ENCODE data around the gene CRIP2. TPM values are rescaled to one million over a fixed set of nuclear protein-coding genes. Genes with fewer than 3 reads are reported as not detected.

CRIP2 gene
- total RNA-seq, 5 donors from 2014 or later (not counting 1 experiment from before 2014, with no cell fraction given): 6.4 to 38.7 (median 19.7) TPM

- H3K4me1 ChIP-seq (ENCODE audit: control insufficient read depth in 1 of 2, extremely low read depth in 1 of 2, insufficient read depth in 2 of 2, low read length in 2 of 2): peaks cover 0 to 14% of the 10 kb centered on the region in 2 experiments
- no peak overlapping the region for H3K4me3 Mint-ChIP-seq
- ATAC-seq (replicated peaks in 1 of 4) (no peak), DNase-seq (no peak)
- WGBS (ENCODE audit: insufficient coverage): 98% methylated on average over 9 of the region's 9 CpGs
- H3K4me1 Mint-ChIP-seq: peaks cover 4 to 10% (median 4%) of the 10 kb centered on the region in 3 donors
- POLR2A ChIA-PET: no interaction called here
- H3K27me3 ChIP-seq (replicated peaks in 1 of 2; ENCODE audit: control insufficient read depth in 2 of 2, extremely low read depth in 1 of 2, insufficient read depth in 2 of 2, low read length in 1 of 2): no peaks in the 10 kb centered on the region
- no peak overlapping the region for H3K27ac Mint-ChIP-seq
- no peaks in the 10 kb centered on the region for H3K27me3 Mint-ChIP-seq
- no peaks in the 10 kb centered on the region for H3K9me3 Mint-ChIP-seq
- no peak overlapping the region for H3K4me3 ChIP-seq (ENCODE audit: control insufficient read depth in 1 of 2, extremely low read depth in 1 of 2, low read length in 1 of 2)
- no peaks in the 10 kb centered on the region for H3K9me3 ChIP-seq
- peaks cover 4% of the 10 kb centered on the region for H3K36me3 Mint-ChIP-seq
- CTCF ChIA-PET: no interaction called here
- peaks cover 14 to 27% of the 10 kb centered on the region in 2 donors for H3K36me3 ChIP-seq (ENCODE audit: control insufficient read depth in 2 of 2, extremely low read depth in 1 of 2, insufficient read depth in 1 of 2, low read length in 1 of 2)
- H3K27ac ChIP-seq (ENCODE audit: low read length): no peak overlapping the region
These were observed 33.6 kb upstream of the CRIP2 start for GRCh38 chr14:105440992-105441391.

DNA sequence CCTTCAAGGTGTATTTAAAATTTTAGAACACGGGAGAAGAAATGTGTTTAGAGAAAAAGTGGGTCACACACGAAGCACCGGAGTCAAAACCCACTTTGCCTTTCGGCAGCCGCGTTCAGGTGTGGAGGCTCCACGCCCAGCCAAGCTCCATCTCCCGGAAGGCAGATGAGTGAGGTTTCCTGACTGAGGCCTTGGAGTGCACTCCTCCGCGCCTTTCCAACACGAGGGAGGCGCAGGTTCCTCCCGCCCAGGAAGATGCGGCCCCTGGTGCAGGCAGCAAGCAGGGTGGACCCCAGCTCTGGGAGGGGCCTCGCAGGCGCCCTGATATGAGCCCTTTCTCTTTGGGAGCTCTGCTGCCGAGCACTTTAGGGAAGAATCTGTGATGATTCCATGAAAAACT, 32.5 kb upstream of the CRIP2 start:
- CTCF ChIA-PET: no interaction called here
- no peak overlapping the region for H3K4me3 Mint-ChIP-seq

DNA sequence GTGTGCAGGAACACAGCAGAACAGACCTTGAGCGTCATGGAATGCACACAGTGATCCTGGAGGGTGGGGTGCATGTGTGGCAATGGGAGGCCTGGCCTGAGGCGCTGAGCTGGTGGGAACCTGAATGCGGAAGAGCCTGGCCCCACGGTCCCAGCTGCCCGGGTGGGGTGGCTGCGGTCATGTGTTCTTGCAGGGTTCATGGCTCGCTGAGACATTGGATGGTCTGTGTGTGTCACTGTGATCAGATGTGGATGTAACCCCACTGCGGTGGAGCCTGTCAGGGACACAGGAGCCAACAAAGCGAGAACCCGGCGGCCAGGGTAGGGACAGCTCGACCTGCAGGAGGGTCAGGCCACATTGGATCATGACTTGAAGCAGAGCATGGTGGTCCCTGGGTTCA, 31.8 kb upstream of the CRIP2 start:
- H3K9me3 Mint-ChIP-seq: no peaks in the 10 kb centered on the region
- ATAC-seq (replicated peaks in 1 of 4): no peak
- Histone ChIP-seq H3K9me3 (no peaks in the 10 kb centered on the region), H3K36me3 (ENCODE audit: control insufficient read depth in 2 of 2, extremely low read depth in 1 of 2, insufficient read depth in 1 of 2, low read length in 1 of 2) (peaks cover 18 to 23% of the 10 kb centered on the region in 2 donors), H3K27ac (ENCODE audit: low read length) (no peak overlapping the region), H3K4me3 (ENCODE audit: control insufficient read depth in 1 of 2, extremely low read depth in 1 of 2, low read length in 1 of 2) (no peak overlapping the region), H3K27me3 (replicated peaks in 1 of 2; ENCODE audit: control insufficient read depth in 2 of 2, extremely low read depth in 1 of 2, insufficient read depth in 2 of 2, low read length in 1 of 2) (no peaks in the 10 kb centered on the region), H3K4me1 (ENCODE audit: control insufficient read depth in 1 of 2, extremely low read depth in 1 of 2, insufficient read depth in 2 of 2, low read length in 2 of 2) (peaks cover 0 to 8% of the 10 kb centered on the region in 2 experiments)
- H3K36me3 Mint-ChIP-seq: peaks cover 4% of the 10 kb centered on the region
- WGBS (ENCODE audit: insufficient coverage): 90% methylated on average over 12 of the region's 12 CpGs
- DNase-seq: no peak
- H3K27ac Mint-ChIP-seq: no peak overlapping the region
- no peaks in the 10 kb centered on the region for H3K27me3 Mint-ChIP-seq
- CTCF ChIA-PET: no interaction called here
- peaks cover 2 to 5% (median 2%) of the 10 kb centered on the region in 3 donors for H3K4me1 Mint-ChIP-seq
- H3K4me3 Mint-ChIP-seq: no peak overlapping the region
- POLR2A ChIA-PET: no interaction called here

More for the DNA sequence above, 32.5 kb upstream of the CRIP2 start:
- Mint-ChIP-seq H3K4me1 (peaks cover 2 to 5% (median 2%) of the 10 kb centered on the region in 3 donors), H3K36me3 (peaks cover 4% of the 10 kb centered on the region), H3K27ac (no peak overlapping the region), H3K9me3 (no peaks in the 10 kb centered on the region), H3K27me3 (no peaks in the 10 kb centered on the region)
- ATAC-seq (replicated peaks in 1 of 4): no peak
- Histone ChIP-seq H3K9me3 (no peaks in the 10 kb centered on the region), H3K27me3 (replicated peaks in 1 of 2; ENCODE audit: control insufficient read depth in 2 of 2, extremely low read depth in 1 of 2, insufficient read depth in 2 of 2, low read length in 1 of 2) (no peaks in the 10 kb centered on the region), H3K36me3 (ENCODE audit: control insufficient read depth in 2 of 2, extremely low read depth in 1 of 2, insufficient read depth in 1 of 2, low read length in 1 of 2) (peaks cover 17 to 23% of the 10 kb centered on the region in 2 donors), H3K4me3 (ENCODE audit: control insufficient read depth in 1 of 2, extremely low read depth in 1 of 2, low read length in 1 of 2) (no peak overlapping the region), H3K27ac (ENCODE audit: low read length) (no peak overlapping the region), H3K4me1 (ENCODE audit: control insufficient read depth in 1 of 2, extremely low read depth in 1 of 2, insufficient read depth in 2 of 2, low read length in 2 of 2) (peaks cover 0 to 12% of the 10 kb centered on the region in 2 experiments)
- WGBS (ENCODE audit: insufficient coverage): 96% methylated on average over 11 of the region's 17 CpGs
- DNase-seq: no peak
- POLR2A ChIA-PET: no interaction called here

GRCh38 chr14:105444859-105445258, 29.8 kb upstream of the CRIP2 start:
- H3K9me3 Mint-ChIP-seq: no peaks in the 10 kb centered on the region
- Histone ChIP-seq H3K4me1 (ENCODE audit: control insufficient read depth in 1 of 2, extremely low read depth in 1 of 2, insufficient read depth in 2 of 2, low read length in 2 of 2) (peaks cover 0 to 13% of the 10 kb centered on the region in 2 experiments), H3K27me3 (replicated peaks in 1 of 2; ENCODE audit: control insufficient read depth in 2 of 2, extremely low read depth in 1 of 2, insufficient read depth in 2 of 2, low read length in 1 of 2) (no peaks in the 10 kb centered on the region), H3K27ac (ENCODE audit: low read length) (no peak overlapping the region), H3K4me3 (ENCODE audit: control insufficient read depth in 1 of 2, extremely low read depth in 1 of 2, low read length in 1 of 2) (no peak overlapping the region), H3K9me3 (no peaks in the 10 kb centered on the region), H3K36me3 (ENCODE audit: control insufficient read depth in 2 of 2, extremely low read depth in 1 of 2, insufficient read depth in 1 of 2, low read length in 1 of 2) (peaks cover 13 to 23% of the 10 kb centered on the region in 2 donors)
- ChIA-PET CTCF (interaction anchor here in 1 of 2 donors (0.6 kb wide), 1 partner anchor 654 kb away, joined by 6 read pairs; no protein-coding TSS in a partner anchor), POLR2A (no interaction called here)
- no peak for DNase-seq
- ATAC-seq (replicated peaks in 1 of 4): no peak
- no peaks in the 10 kb centered on the region for H3K27me3 Mint-ChIP-seq
- no peak overlapping the region for H3K4me3 Mint-ChIP-seq
- H3K4me1 Mint-ChIP-seq: no peaks in the 10 kb centered on the region
- H3K36me3 Mint-ChIP-seq: peaks cover 4% of the 10 kb centered on the region
- 96% methylated on average over 17 of the region's 17 CpGs for WGBS (ENCODE audit: insufficient coverage)
- H3K27ac Mint-ChIP-seq: no peak overlapping the region

GRCh38 chr14:105445290-105445689, 29.3 kb upstream of the CRIP2 start:
- WGBS (ENCODE audit: insufficient coverage): 95% methylated on average over 17 of the region's 24 CpGs

DNA sequence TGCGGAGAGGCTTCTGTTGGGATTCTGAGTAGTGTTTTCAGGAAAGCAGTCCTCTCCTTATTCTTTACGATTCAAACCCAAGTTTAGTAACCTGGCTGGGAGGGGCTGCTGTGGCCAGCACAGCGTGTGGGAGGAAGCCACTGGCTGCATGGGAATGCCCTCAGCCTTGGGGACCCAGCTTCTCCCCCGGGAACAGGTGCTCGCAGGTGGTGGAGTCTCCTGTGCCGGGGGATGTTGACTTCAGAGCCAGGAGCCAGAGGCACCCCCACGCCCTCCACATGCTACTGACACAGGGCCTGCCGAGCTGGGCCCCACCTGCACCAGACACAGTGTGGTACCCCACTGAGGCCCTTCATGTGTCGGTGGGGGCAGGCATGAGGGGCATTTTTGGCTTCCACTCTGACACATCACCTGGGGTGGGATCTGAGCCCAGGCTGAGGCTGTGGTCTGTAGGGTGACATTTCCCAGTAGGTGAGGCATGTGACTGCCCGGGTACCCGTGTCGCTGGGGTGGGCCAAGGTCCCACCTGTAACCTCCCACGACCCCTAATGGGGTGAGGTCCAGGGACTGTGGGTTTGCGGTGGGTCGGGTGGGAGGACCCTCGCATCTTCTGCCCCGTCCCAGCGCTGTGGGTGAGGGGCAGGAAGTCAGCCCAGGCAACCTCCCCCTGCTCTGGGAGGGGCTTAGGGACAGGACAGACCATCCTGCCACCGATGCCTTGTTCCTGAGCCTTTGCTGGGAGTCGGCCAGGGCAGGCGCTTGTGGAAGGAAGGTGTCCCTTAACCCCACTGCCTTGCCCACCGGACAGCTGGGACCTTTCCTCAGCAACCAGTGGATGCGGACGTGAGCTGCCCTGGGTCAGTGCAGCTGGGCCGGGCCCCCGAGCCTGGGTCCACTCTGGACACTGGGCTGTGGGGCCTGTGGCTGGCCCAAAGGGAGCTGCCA, 28.4 kb upstream of the CRIP2 start:
- WGBS (ENCODE audit: insufficient coverage): 95% methylated on average over 24 of the region's 26 CpGs
- H3K9me3 ChIP-seq: no peaks in the 10 kb centered on the region
- H3K9me3 Mint-ChIP-seq: no peaks in the 10 kb centered on the region
- H3K4me3 Mint-ChIP-seq: no peak overlapping the region
- ChIA-PET POLR2A (no interaction called here), CTCF (interaction anchor here in 1 of 2 donors (0.6 to 0.7 kb wide), 2 partner anchors 44 to 46 kb away, joined by 3 to 9 read pairs; no protein-coding TSS in a partner anchor)
- H3K27ac Mint-ChIP-seq: no peak overlapping the region
- no peak for ATAC-seq (replicated peaks in 1 of 4)
- no peaks in the 10 kb centered on the region for H3K27me3 Mint-ChIP-seq
- H3K4me1 Mint-ChIP-seq: no peaks in the 10 kb centered on the region
- peaks cover 17 to 20% of the 10 kb centered on the region in 2 donors for H3K36me3 ChIP-seq (ENCODE audit: control insufficient read depth in 2 of 2, extremely low read depth in 1 of 2, insufficient read depth in 1 of 2, low read length in 1 of 2)
- H3K36me3 Mint-ChIP-seq: peaks cover 4% of the 10 kb centered on the region
- H3K27me3 ChIP-seq (replicated peaks in 1 of 2; ENCODE audit: control insufficient read depth in 2 of 2, extremely low read depth in 1 of 2, insufficient read depth in 2 of 2, low read length in 1 of 2): no peaks in the 10 kb centered on the region
- H3K4me3 ChIP-seq (ENCODE audit: control insufficient read depth in 1 of 2, extremely low read depth in 1 of 2, low read length in 1 of 2): no peak overlapping the region
- no peak for DNase-seq
- H3K4me1 ChIP-seq (ENCODE audit: control insufficient read depth in 1 of 2, extremely low read depth in 1 of 2, insufficient read depth in 2 of 2, low read length in 2 of 2): peaks cover 0 to 13% of the 10 kb centered on the region in 2 experiments
- no peak overlapping the region for H3K27ac ChIP-seq (ENCODE audit: low read length)

More at GRCh38 chr14:105445290-105445689, 29.3 kb upstream of the CRIP2 start:
- H3K27ac Mint-ChIP-seq: no peak overlapping the region
- no peak overlapping the region for H3K27ac ChIP-seq (ENCODE audit: low read length)
- peaks cover 0 to 13% of the 10 kb centered on the region in 2 experiments for H3K4me1 ChIP-seq (ENCODE audit: control insufficient read depth in 1 of 2, extremely low read depth in 1 of 2, insufficient read depth in 2 of 2, low read length in 2 of 2)
- H3K36me3 ChIP-seq (ENCODE audit: control insufficient read depth in 2 of 2, extremely low read depth in 1 of 2, insufficient read depth in 1 of 2, low read length in 1 of 2): peaks cover 15 to 21% of the 10 kb centered on the region in 2 donors
- H3K4me3 Mint-ChIP-seq: no peak overlapping the region
- ATAC-seq (replicated peaks in 1 of 4) (no peak), DNase-seq (no peak)
- peaks cover 4% of the 10 kb centered on the region for H3K36me3 Mint-ChIP-seq
- no peaks in the 10 kb centered on the region for H3K9me3 Mint-ChIP-seq
- H3K4me3 ChIP-seq (ENCODE audit: control insufficient read depth in 1 of 2, extremely low read depth in 1 of 2, low read length in 1 of 2): no peak overlapping the region
- no peaks in the 10 kb centered on the region for H3K4me1 Mint-ChIP-seq
- H3K27me3 Mint-ChIP-seq: no peaks in the 10 kb centered on the region
- no peaks in the 10 kb centered on the region for H3K27me3 ChIP-seq (replicated peaks in 1 of 2; ENCODE audit: control insufficient read depth in 2 of 2, extremely low read depth in 1 of 2, insufficient read depth in 2 of 2, low read length in 1 of 2)
- ChIA-PET CTCF (interaction anchor here in 1 of 2 donors (0.6 kb wide), 1 partner anchor 655 kb away, joined by 6 read pairs; no protein-coding TSS in a partner anchor), POLR2A (no interaction called here)
- H3K9me3 ChIP-seq: no peaks in the 10 kb centered on the region
